ENCODE measurements around the gene KLHL2. TPM values are rescaled to one million over a fixed set of nuclear protein-coding genes. Genes with fewer than 3 reads are reported as not detected.
"Not testable (repeated sequence)": the region's sequence is repeated elsewhere in the genome, so short reads cannot be mapped to it uniquely, and the experiment has no call there.

The KLHL2 gene
- polyA plus RNA-seq, 3 donors = 6.9 to 22.6 (median 11.1) TPM

DNA sequence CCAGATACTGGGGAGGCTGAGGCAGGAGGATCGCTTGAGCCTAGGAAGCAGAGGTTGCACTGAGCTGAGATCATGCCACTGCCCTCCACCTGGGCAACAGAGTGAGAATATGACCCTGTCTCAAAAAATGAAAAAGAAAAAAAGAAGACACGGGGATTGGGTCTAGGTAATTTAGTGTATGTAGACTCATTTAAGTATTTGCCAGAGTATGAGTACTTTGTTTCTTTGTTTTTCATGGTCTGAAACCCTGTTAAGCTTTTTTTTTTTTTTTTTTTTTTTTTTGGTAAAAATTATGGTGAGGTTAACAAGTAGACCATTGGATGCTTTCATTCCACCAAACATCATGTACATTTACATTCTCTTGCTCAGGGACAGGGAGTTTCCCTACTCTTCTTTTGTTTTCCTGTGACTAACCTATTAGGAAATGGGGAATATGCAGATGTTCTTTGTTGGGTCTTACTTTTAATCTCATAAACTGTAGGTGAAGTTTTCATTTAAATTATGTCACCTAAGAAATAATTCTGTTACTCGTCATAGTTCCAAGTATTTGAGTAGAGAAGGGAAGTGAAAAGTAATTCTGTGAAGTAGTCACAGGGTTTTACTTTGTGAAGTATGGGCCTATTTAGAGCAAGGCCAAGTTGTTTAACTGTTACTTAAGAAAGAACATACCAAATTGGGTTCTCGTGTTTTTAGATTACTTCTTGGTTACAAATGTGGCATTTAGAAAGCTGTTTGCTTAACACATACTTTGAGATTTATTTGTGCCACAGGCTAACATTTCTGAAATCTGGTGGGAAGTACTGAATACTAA lies 25.5 kb downstream of the KLHL2 start:
- H3K27ac Mint-ChIP-seq; H3K27me3 Mint-ChIP-seq (ENCODE audit: low read depth in 3 of 3); H3K27ac ChIP-seq (ENCODE audit: low read depth in 1 of 2, low read length in 2 of 2); intact Hi-C loops (cut with micrococcal nuclease); H3K27me3 ChIP-seq (ENCODE audit: control insufficient read depth in 2 of 2, insufficient read depth in 2 of 2, low read length in 2 of 2); H3K9me3 Mint-ChIP-seq; DNase-seq; H3K4me2 ChIP-seq (replicated peaks; ENCODE audit: extremely low read depth, low read length, poor library complexity, severe bottlenecking); H3K4me3 Mint-ChIP-seq; H3K9me3 ChIP-seq (replicated peaks in 1 of 2; ENCODE audit: control insufficient read depth in 1 of 2, insufficient read depth in 1 of 2, low read length in 2 of 2); H3K79me2 ChIP-seq (ENCODE audit: insufficient read depth, low read length); H3K4me3 ChIP-seq (replicated peaks in 1 of 3; ENCODE audit: low read depth in 2 of 3, low read length in 3 of 3); H3K4me1 ChIP-seq (ENCODE audit: control insufficient read depth in 1 of 2, insufficient read depth in 2 of 2, low read length in 2 of 2); H2AFZ ChIP-seq (ENCODE audit: insufficient read depth, low read depth, low read length, poor library complexity, severe bottlenecking); H3K9ac ChIP-seq (ENCODE audit: insufficient read depth, low read length, poor library complexity, severe bottlenecking); H4K20me1 ChIP-seq (ENCODE audit: insufficient read depth, low read length): not testable (repeated sequence)
- Mint-ChIP-seq H3K4me1 (peaks cover 13% of the 10 kb centered on the region), H3K36me3 (peaks cover 41 to 53% of the 10 kb centered on the region in 2 donors)
- peaks cover 15 to 36% of the 10 kb centered on the region in 2 donors for H3K36me3 ChIP-seq (replicated peaks in 1 of 2; ENCODE audit: control insufficient read depth in 1 of 2, insufficient read depth in 2 of 2, low read length in 2 of 2)
- WGBS (ENCODE audit: insufficient coverage) = 100% methylated on average over 1 of the region's 4 CpGs

GRCh38 chr4:165234766-165235165 lies 27.4 kb downstream of the KLHL2 start:
- WGBS (ENCODE audit: insufficient coverage) = no CpG with 5 or more reads among the region's 5 CpGs
- Histone ChIP-seq H3K27ac (ENCODE audit: low read depth in 1 of 2, low read length in 2 of 2) (no peak overlapping the region), H3K9ac (ENCODE audit: insufficient read depth, low read length, poor library complexity, severe bottlenecking) (no peak overlapping the region), H3K79me2 (ENCODE audit: insufficient read depth, low read length) (peaks cover 6% of the 10 kb centered on the region), H3K27me3 (ENCODE audit: control insufficient read depth in 2 of 2, insufficient read depth in 2 of 2, low read length in 2 of 2) (no peaks in the 10 kb centered on the region), H3K4me2 (replicated peaks; ENCODE audit: extremely low read depth, low read length, poor library complexity, severe bottlenecking) (no peak overlapping the region), H3K4me1 (ENCODE audit: control insufficient read depth in 1 of 2, insufficient read depth in 2 of 2, low read length in 2 of 2) (peaks cover 6 to 7% of the 10 kb centered on the region in 2 donors), H3K4me3 (replicated peaks in 1 of 3; ENCODE audit: low read depth in 2 of 3, low read length in 3 of 3) (no peak overlapping the region), H4K20me1 (ENCODE audit: insufficient read depth, low read length) (peaks cover 11% of the 10 kb centered on the region), H3K9me3 (replicated peaks in 1 of 2; ENCODE audit: control insufficient read depth in 1 of 2, insufficient read depth in 1 of 2, low read length in 2 of 2) (no peaks in the 10 kb centered on the region), H3K36me3 (replicated peaks in 1 of 2; ENCODE audit: control insufficient read depth in 1 of 2, insufficient read depth in 2 of 2, low read length in 2 of 2) (peaks cover 16 to 33% of the 10 kb centered on the region in 2 donors), H2AFZ (ENCODE audit: insufficient read depth, low read depth, low read length, poor library complexity, severe bottlenecking) (no peak overlapping the region)
- TF ChIP-seq, protein P1, sequence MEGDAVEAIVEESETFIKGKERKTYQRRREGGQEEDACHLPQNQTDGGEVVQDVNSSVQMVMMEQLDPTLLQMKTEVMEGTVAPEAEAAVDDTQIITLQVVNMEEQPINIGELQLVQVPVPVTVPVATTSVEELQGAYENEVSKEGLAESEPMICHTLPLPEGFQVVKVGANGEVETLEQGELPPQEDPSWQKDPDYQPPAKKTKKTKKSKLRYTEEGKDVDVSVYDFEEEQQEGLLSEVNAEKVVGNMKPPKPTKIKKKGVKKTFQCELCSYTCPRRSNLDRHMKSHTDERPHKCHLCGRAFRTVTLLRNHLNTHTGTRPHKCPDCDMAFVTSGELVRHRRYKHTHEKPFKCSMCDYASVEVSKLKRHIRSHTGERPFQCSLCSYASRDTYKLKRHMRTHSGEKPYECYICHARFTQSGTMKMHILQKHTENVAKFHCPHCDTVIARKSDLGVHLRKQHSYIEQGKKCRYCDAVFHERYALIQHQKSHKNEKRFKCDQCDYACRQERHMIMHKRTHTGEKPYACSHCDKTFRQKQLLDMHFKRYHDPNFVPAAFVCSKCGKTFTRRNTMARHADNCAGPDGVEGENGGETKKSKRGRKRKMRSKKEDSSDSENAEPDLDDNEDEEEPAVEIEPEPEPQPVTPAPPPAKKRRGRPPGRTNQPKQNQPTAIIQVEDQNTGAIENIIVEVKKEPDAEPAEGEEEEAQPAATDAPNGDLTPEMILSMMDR (IDR thresholded peaks at IDR 0.05) = no peak
- Mint-ChIP-seq H3K27ac (peak overlapping the region in 1 of 7 donors; percentile 53), H3K27me3 (ENCODE audit: low read depth in 3 of 3) (peaks cover 0 to 3% (median 0%) of the 10 kb centered on the region in 3 donors), H3K9me3 (no peaks in the 10 kb centered on the region), H3K4me3 (no peak overlapping the region), H3K4me1 (peaks cover 19% of the 10 kb centered on the region), H3K36me3 (peaks cover 39 to 52% of the 10 kb centered on the region in 2 donors)
- intact Hi-C loops (cut with micrococcal nuclease) = no loop called here
- DNase-seq = no peak

- WGBS (ENCODE audit: insufficient coverage) = no CpG with 5 or more reads among the region's 1 CpG
- H3K9me3 ChIP-seq (replicated peaks in 1 of 2; ENCODE audit: control insufficient read depth in 1 of 2, insufficient read depth in 1 of 2, low read length in 2 of 2); intact Hi-C loops (cut with micrococcal nuclease); H3K4me2 ChIP-seq (replicated peaks; ENCODE audit: extremely low read depth, low read length, poor library complexity, severe bottlenecking); H2AFZ ChIP-seq (ENCODE audit: insufficient read depth, low read depth, low read length, poor library complexity, severe bottlenecking); H3K9ac ChIP-seq (ENCODE audit: insufficient read depth, low read length, poor library complexity, severe bottlenecking); H3K79me2 ChIP-seq (ENCODE audit: insufficient read depth, low read length); H3K4me3 ChIP-seq (replicated peaks in 1 of 3; ENCODE audit: low read depth in 2 of 3, low read length in 3 of 3); H3K4me1 ChIP-seq (ENCODE audit: control insufficient read depth in 1 of 2, insufficient read depth in 2 of 2, low read length in 2 of 2); H3K27me3 ChIP-seq (ENCODE audit: control insufficient read depth in 2 of 2, insufficient read depth in 2 of 2, low read length in 2 of 2); H3K4me3 Mint-ChIP-seq; H3K9me3 Mint-ChIP-seq; DNase-seq; H3K27ac ChIP-seq (ENCODE audit: low read depth in 1 of 2, low read length in 2 of 2); H3K27me3 Mint-ChIP-seq (ENCODE audit: low read depth in 3 of 3); H3K27ac Mint-ChIP-seq: not testable (repeated sequence)
- H4K20me1 ChIP-seq (ENCODE audit: insufficient read depth, low read length) = peaks cover 11% of the 10 kb centered on the region
- H3K36me3 ChIP-seq (replicated peaks in 1 of 2; ENCODE audit: control insufficient read depth in 1 of 2, insufficient read depth in 2 of 2, low read length in 2 of 2) = peaks cover 9 to 28% of the 10 kb centered on the region in 2 donors
- Mint-ChIP-seq H3K4me1 (peaks cover 19% of the 10 kb centered on the region), H3K36me3 (peaks cover 40 to 46% of the 10 kb centered on the region in 2 donors)
Measured at GRCh38 chr4:165236852-165237251, 29.5 kb downstream of the KLHL2 start.
